K562 (cell line): ENCODE results near the gene C4orf36. TPM values are rescaled to one million over a fixed set of nuclear protein-coding genes. Genes with fewer than 3 reads are reported as not detected.

Experiments
- ATAC-seq: fragments of 200-7000 bp; cut with Tn5 transposase; 3 replicates; pipeline ENCODE4 v1.9.1; 2020; ENCODE audit warnings: moderate library complexity
- BruUV-seq: library from RNA; stranded (reverse); fragments of 400-500 nt; replicated peaks from 2 replicates; lab custom pipeline; 2021; lab: Mats Ljungman, UMichigan
- CTCF ChIA-PET: fragments of 300-600 bp; formaldehyde crosslinking; extraction: SDS; loops from one replicate; lab custom pipeline; 2021; ENCODE audit warnings: low intra/inter-chr PET ratio; lab: Yijun Ruan, JAX
- POLR2A ChIA-PET: fragments of 300-600, 350-650 bp; sonication (Branson Sonifier 250); formaldehyde crosslinking; extraction: SDS; loops from one replicate; lab custom pipeline; 2021; ENCODE audit warnings: antibody characterized with exemption, inconsistent platforms; lab: Yijun Ruan, JAX
- DNase-seq, 4 experiments: peaks; one replicate each; pipeline versions ENCODE4 v3.0.0 to v3.0.0-alpha.2; 2011 to 2018; ENCODE audit warnings: low spot score in 3 of 4, mixed read lengths in 3 of 4; ENCODE audit errors: extremely low read depth in 1 of 4
- FAIRE-seq: peaks from 2 replicates; lab custom pipeline; 2011; peaks lifted over from hg19 to GRCh38; lab: Jason Lieb, UNC
- H2AFZ ChIP-seq: 2 replicates; pipeline ENCODE4 v1.6.0; 2011; ENCODE audit warnings: low read depth, low read length, control low read depth, inconsistent platforms
- H3K27ac ChIP-seq: fragments of 200-600 bp; 3 replicates; pipeline ENCODE4 v1.8.0; 2011; ENCODE audit warnings: low read depth, mild to moderate bottlenecking, control low read depth, inconsistent platforms, low read length, moderate library complexity, mixed read lengths; ENCODE audit errors: extremely low read depth
- H3K27me3 ChIP-seq, 2 experiments: fragments of 300-600 bp in 1 of 2; 2 replicates in 1 of 2; 3 replicates in 1 of 2; pipeline versions ENCODE4 v1.6.0 to v1.8.0; 2011; ENCODE audit warnings: inconsistent platforms in 2 of 2, low read length in 2 of 2, mild to moderate bottlenecking in 1 of 2, mixed read lengths in 1 of 2, moderate library complexity in 1 of 2; ENCODE audit not compliant: control insufficient read depth in 2 of 2, insufficient read depth in 2 of 2
- H3K36me3 ChIP-seq: fragments of 300-600 bp; 3 replicates; pipeline ENCODE4 v1.8.0; 2011; ENCODE audit warnings: mild to moderate bottlenecking, low read length, inconsistent platforms; ENCODE audit not compliant: control insufficient read depth, insufficient read depth
- H3K4me1 ChIP-seq, 2 experiments: fragments of 200-600 bp in 1 of 2; replicated peaks in 1 of 2; 2 replicates in 1 of 2; 3 replicates in 1 of 2; pipeline versions ENCODE4 v1.5.1 to v1.8.0; 2011; ENCODE audit warnings: inconsistent platforms in 2 of 2, low read length in 2 of 2, mild to moderate bottlenecking in 1 of 2, mixed read lengths in 1 of 2, moderate library complexity in 1 of 2; ENCODE audit not compliant: control insufficient read depth in 2 of 2, insufficient read depth in 2 of 2
- H3K4me2 ChIP-seq: 2 replicates; pipeline ENCODE4 v1.6.1; 2011; ENCODE audit warnings: low read length, control low read depth, inconsistent platforms, mixed read lengths; ENCODE audit not compliant: insufficient read depth
- H3K4me3 ChIP-seq: fragments of 200-600 bp; sonication (generic), shearing (Covaris generic); 2 replicates; pipeline ENCODE4 v1.5.1; 2016; ENCODE audit warnings: control low read depth, inconsistent platforms
- H3K79me2 ChIP-seq: fragments of 200-600 bp; 3 replicates; pipeline ENCODE4 v1.8.0; 2011; ENCODE audit warnings: low read length, inconsistent platforms; ENCODE audit not compliant: control insufficient read depth, insufficient read depth
- H3K9ac ChIP-seq, 2 experiments: 2 replicates each; pipeline versions ENCODE4 v1.6.0 to v1.6.1; 2011; ENCODE audit warnings: low read depth in 2 of 2, low read length in 2 of 2, control low read depth in 1 of 2, inconsistent platforms in 1 of 2, mild to moderate bottlenecking in 1 of 2, mixed read lengths in 1 of 2; ENCODE audit not compliant: insufficient read depth in 1 of 2
- H3K9me1 ChIP-seq: one replicate; pipeline ENCODE4 v1.6.0; 2011; ENCODE audit warnings: inconsistent platforms, mild to moderate bottlenecking, low read length, moderate library complexity; ENCODE audit not compliant: control insufficient read depth, insufficient read depth
- H3K9me3 ChIP-seq: replicated peaks from 2 replicates; pipeline ENCODE4 v1.5.1; 2011; ENCODE audit warnings: low read depth, low read length, inconsistent platforms; ENCODE audit not compliant: control insufficient read depth, insufficient read depth
- H4K20me1 ChIP-seq: replicated peaks from 2 replicates; pipeline ENCODE4 v1.6.1; 2011; ENCODE audit warnings: low read length, inconsistent platforms, mixed read lengths; ENCODE audit not compliant: control insufficient read depth, insufficient read depth
- CREB3L1 ChIP-seq: fragments of 450-650 bp; IDR thresholded peaks from 2 replicates; pipeline ENCODE4 v1.6.1; 2014; ENCODE audit warnings: low read depth, mild to moderate bottlenecking, moderate library complexity, borderline replicate concordance
- ETV6 ChIP-seq, 3 experiments: fragments of 150-350 bp in 1 of 3; sonication (generic) in 1 of 3; formaldehyde crosslinking in 1 of 3; IDR thresholded peaks; 2 replicates each; pipeline versions ENCODE4 v1.6.1 to v1.8.0; 2014 to 2022; ENCODE audit warnings: borderline replicate concordance in 2 of 3, low read depth in 2 of 3, antibody characterized with exemption in 1 of 3, low read length in 1 of 3, mild to moderate bottlenecking in 1 of 3, missing genetic modification reagents in 1 of 3
- FOXO4 ChIP-seq: fragments of 450-650 bp; formaldehyde crosslinking; IDR thresholded peaks from 2 replicates; pipeline ENCODE4 v1.4.0; 2020; ENCODE audit warnings: mild to moderate bottlenecking, moderate library complexity
- HDAC2 ChIP-seq: fragments of 450-650 bp; IDR thresholded peaks from 2 replicates; pipeline ENCODE4 v1.6.1; 2016; ENCODE audit warnings: mild to moderate bottlenecking
- NFE2 ChIP-seq: IDR thresholded peaks from 2 replicates; pipeline ENCODE4 v1.6.1; 2014; ENCODE audit warnings: antibody characterized with exemption, low read depth
- NR2C2 ChIP-seq, 2 experiments: fragments of 200-800 bp in 1 of 2; sonication (Bioruptor generic) in 1 of 2; sonication (generic) in 1 of 2; formaldehyde crosslinking in 1 of 2; IDR thresholded peaks; 2 replicates each; pipeline versions ENCODE4 v1.6.1 to v1.8.0; 2016 to 2022; ENCODE audit warnings: mild to moderate bottlenecking in 1 of 2, missing compliant biosample characterization in 1 of 2, missing genetic modification characterization in 1 of 2, missing genetic modification reagents in 1 of 2
- PHB ChIP-seq: fragments of 250-450 bp; sonication (Bioruptor Pico); IDR thresholded peaks from 2 replicates; pipeline ENCODE4 v1.5.0; 2021
- THRA ChIP-seq: fragments of 450-650 bp; IDR thresholded peaks from 2 replicates; pipeline ENCODE4 v1.6.1; 2017; ENCODE audit warnings: mild to moderate bottlenecking, moderate library complexity
- ZNF134 ChIP-seq: fragments of 250-450 bp; sonication (Bioruptor Pico); conservative IDR thresholded peaks from 2 replicates; pipeline ENCODE4 v1.4.0; 2020
- ZNF436 ChIP-seq: fragments of 250-450, 450-650 bp; sonication (Bioruptor Pico); formaldehyde crosslinking; IDR thresholded peaks from 2 replicates; pipeline ENCODE4 v1.7.0; 2020; ENCODE audit warnings: mild to moderate bottlenecking
- whole genome bisulfite sequencing: fragments of 100-300 bp; shearing (Covaris generic); methylation state at CpG from one replicate; pipeline ENCODE4 v1.1.6; 2016; ENCODE audit warnings: low coverage, mixed read lengths; ENCODE audit not compliant: insufficient coverage; ENCODE audit errors: missing lambda C conversion rate; 5-methylcytosine and 5-hydroxymethylcytosine counted together
- in situ Hi-C: fragments of 300-500 bp; cut with MboI; formaldehyde crosslinking; loops from 4 replicates; pipeline ENCODE4 v1.15.0; 2018; ENCODE audit warnings: inconsistent platforms, mixed read lengths
- intact Hi-C: fragments of 100-400 bp; cut with micrococcal nuclease; formaldehyde crosslinking; loops from 2 replicates; pipeline ENCODE4 v1.14.2; 2022
- polyA plus RNA-seq, 8 experiments: library from polyadenylated mRNA; depleted of rRNA in 4 of 8; stranded (reverse) in 5 of 8; unstranded in 3 of 8; fragments of >200 nt; fragmentation: Nextera tagmentation in 2 of 8; fragmentation: Illumina TruSeq in 1 of 8; extraction: Ambion mirVana in 2 of 8; extraction: Trizol in 1 of 8; gene quantifications; 2 replicates each; pipeline versions ENCODE4 v1.2.1 to v1.2.3, GENCODE V29; 2011 to 2014; ENCODE audit warnings: inconsistent platforms in 1 of 8, missing spikeins in 1 of 8
- total RNA-seq, 7 experiments: library from RNA; depleted of rRNA in 6 of 7; stranded (reverse); fragments of >200 nt in 6 of 7; fragmentation: Illumina TruSeq in 2 of 7; extraction: Trizol in 2 of 7; gene quantifications; 2 replicates each; pipeline versions ENCODE4 v1.2.1 to v1.2.3, GENCODE V29; 2011 to 2021; ENCODE audit warnings: low replicate concordance in 1 of 7

The C4orf36 gene
- total and polyA plus RNA-seq, 9 of the 15 experiments (the other 6 are each of a cell fraction or from before 2014, with no cell fraction given), result 0.14 to 0.45 (median 0.20) TPM; not detected in 5

GRCh38 chr4:86857341-86858052 is 34.7 kb downstream of the C4orf36 start:
- no peak for DNase-seq
- Histone ChIP-seq H2AFZ (no peak overlapping the region), H3K9me3 (no peaks in the 10 kb centered on the region), H3K27me3 (no peaks in the 10 kb centered on the region; a peak in 1 of 5 replicates), H3K9me1 (no peaks in the 10 kb centered on the region), H3K4me1 (no peaks in the 10 kb centered on the region), H3K4me3 (no peak overlapping the region), H3K36me3 (no peaks in the 10 kb centered on the region), H3K9ac (no peak overlapping the region), H3K79me2 (no peaks in the 10 kb centered on the region), H3K27ac (no peak overlapping the region), H4K20me1 (no peaks in the 10 kb centered on the region), H3K4me2 (no peak overlapping the region)
- TF ChIP-seq HDAC2, result no peak
- TF ChIP-seq NR2C2 (CRISPR knock-in tag; IDR thresholded peaks at IDR 0.05), result no peak
- no peak for TF ChIP-seq NR2C2 (tag; IDR thresholded peaks at IDR 0.05)
- in situ Hi-C loops, result no loop called here
- no peak for ATAC-seq
- no peak for FAIRE-seq
- CTCF ChIA-PET, result no interaction called here
- BruUV-seq, result no TSS peak
- intact Hi-C loops, result no loop called here
- POLR2A ChIA-PET, result no interaction called here
- 3% methylated on average over 8 of the region's 8 CpGs for WGBS

- POLR2A ChIA-PET, result no interaction called here
- WGBS, result 0% methylated on average over 1 of the region's 1 CpG
- no peak overlapping the region for H3K27ac ChIP-seq
- TF ChIP-seq NFE2, result no peak
- no peak for TF ChIP-seq PHB (CRISPR knock-in tag)
- no peak for TF ChIP-seq THRA
- no peak for TF ChIP-seq FOXO4 (CRISPR knock-in tag)
- TF ChIP-seq ETV6 (IDR thresholded peaks at IDR 0.05; ENCODE audit: borderline replicate concordance in 1 of 2, low read depth in 2 of 2, low read length in 1 of 2), result no peak
- TF ChIP-seq ETV6 (CRISPR knock-in tag; IDR thresholded peaks at IDR 0.05; ENCODE audit: borderline replicate concordance), result no peak
- TF ChIP-seq ZNF134, result no peak
- no peak for TF ChIP-seq CREB3L1
- no peak for TF ChIP-seq ZNF436 (CRISPR knock-in tag)
Measured at GRCh38 chr4:86856896-86857295, 35.3 kb downstream of the C4orf36 start.

More at GRCh38 chr4:86856896-86857295, 35.3 kb downstream of the C4orf36 start:
- Histone ChIP-seq H2AFZ (no peak overlapping the region), H4K20me1 (no peaks in the 10 kb centered on the region), H3K4me1 (no peaks in the 10 kb centered on the region), H3K79me2 (no peaks in the 10 kb centered on the region), H3K9me3 (no peaks in the 10 kb centered on the region), H3K4me3 (no peak overlapping the region), H3K36me3 (no peaks in the 10 kb centered on the region), H3K9me1 (no peaks in the 10 kb centered on the region), H3K9ac (no peak overlapping the region), H3K4me2 (no peak overlapping the region), H3K27me3 (no peaks in the 10 kb centered on the region; a peak in 1 of 5 replicates)
- no peak for ATAC-seq
- DNase-seq, result no peak
- intact Hi-C loops, result no loop called here
- CTCF ChIA-PET, result no interaction called here
- FAIRE-seq, result no peak
- no TSS peak for BruUV-seq
- in situ Hi-C loops, result no loop called here
